ENCODE results near the gene PRR7. TPM values are rescaled to one million over a fixed set of nuclear protein-coding genes. Genes with fewer than 3 reads are reported as not detected.

Gene PRR7, protein sequence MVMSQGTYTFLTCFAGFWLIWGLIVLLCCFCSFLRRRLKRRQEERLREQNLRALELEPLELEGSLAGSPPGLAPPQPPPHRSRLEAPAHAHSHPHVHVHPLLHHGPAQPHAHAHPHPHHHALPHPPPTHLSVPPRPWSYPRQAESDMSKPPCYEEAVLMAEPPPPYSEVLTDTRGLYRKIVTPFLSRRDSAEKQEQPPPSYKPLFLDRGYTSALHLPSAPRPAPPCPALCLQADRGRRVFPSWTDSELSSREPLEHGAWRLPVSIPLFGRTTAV
- polyA plus RNA-seq (44.1 and 46.6 TPM in 2 replicates), polyA minus RNA-seq (25.1 and 28.8 TPM in 2 replicates)

DNA sequence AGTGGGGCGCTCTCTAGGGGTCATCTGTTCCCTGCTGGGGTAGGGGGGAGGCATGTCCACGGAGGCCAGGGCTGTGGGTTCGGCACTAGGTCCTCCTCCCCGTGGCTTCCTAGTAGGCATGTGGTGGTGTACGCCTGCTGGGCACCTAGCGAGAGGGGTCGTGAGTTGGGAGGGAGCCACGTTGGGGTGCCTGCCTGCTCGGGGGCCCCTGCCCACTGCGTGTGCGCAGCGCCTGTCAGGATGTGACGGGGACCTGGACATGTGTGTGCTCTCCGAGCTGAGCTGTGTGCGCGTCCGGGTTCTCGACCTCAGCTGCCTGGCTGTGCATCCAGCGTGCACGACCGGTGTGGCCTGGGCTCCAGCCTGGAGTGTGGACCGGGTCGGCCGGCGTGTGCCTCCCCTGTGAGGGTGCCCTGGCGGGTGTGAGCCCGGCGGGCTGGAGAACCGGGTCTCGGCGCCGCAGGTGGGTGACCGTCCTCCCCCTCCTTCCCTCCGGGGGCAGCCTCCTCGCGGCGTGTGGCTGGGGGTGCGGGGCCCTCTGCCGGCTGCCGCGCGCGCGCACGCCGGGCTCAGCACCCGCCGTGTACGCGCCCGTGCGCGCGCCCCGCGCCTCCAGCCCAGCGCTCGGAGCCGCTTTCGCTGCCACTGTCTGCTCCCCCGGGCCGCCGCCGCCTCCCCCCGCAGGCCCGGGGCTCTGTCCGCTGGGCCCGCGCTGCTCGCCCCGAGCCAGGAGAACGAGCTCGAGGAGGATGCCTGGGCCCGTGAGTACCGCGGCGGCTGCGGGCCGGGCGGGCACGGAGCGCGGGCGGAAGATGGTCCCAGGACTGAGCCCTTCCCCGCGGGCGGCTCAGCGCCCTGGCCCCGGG is at the start of gene PRR7:
PRR7 (plus strand) TSS at position 615 of the 866 bp plus-strand sequence. CDS start 8,254 bp downstream, outside the sequence.
- H3K79me2 ChIP-seq (replicated peaks; ENCODE audit: insufficient read depth, low read length): peaks cover 36% of the 10 kb centered on the region
- no peaks in the 10 kb centered on the region for H3K36me3 ChIP-seq (ENCODE audit: insufficient read depth, low read length)
- H3K4me2 ChIP-seq (ENCODE audit: low read length): peak within 1 kb of the TSS; percentile 92
- H3K9me2 ChIP-seq (ENCODE audit: insufficient read depth, low read length): no peaks in the 10 kb centered on the region
- H4K20me1 ChIP-seq (ENCODE audit: insufficient read depth): no peaks in the 10 kb centered on the region
- no peaks in the 10 kb centered on the region for H3K9me3 ChIP-seq (ENCODE audit: low read length)
- peak within 1 kb of the TSS; percentile 85 for H2AFZ ChIP-seq (ENCODE audit: low read depth, low read length)
- no peaks in the 10 kb centered on the region for H3K27me3 ChIP-seq (ENCODE audit: insufficient read depth, low read depth, low read length)
- H3K9ac ChIP-seq (ENCODE audit: low read length): peak within 1 kb of the TSS; percentile 91
- H3K27ac ChIP-seq (ENCODE audit: low read length): peak within 1 kb of the TSS; percentile 88
- peak within 1 kb of the TSS; percentile 97 for H3K4me3 ChIP-seq (ENCODE audit: low read length)
- no peaks in the 10 kb centered on the region for H3F3A ChIP-seq (ENCODE audit: insufficient read depth, low read length, poor library complexity, severe bottlenecking)
- peak; percentile 61 for TF ChIP-seq POLR2AphosphoS5 (IDR thresholded peaks at IDR 0.05)
- TF ChIP-seq TAF1 (IDR thresholded peaks at IDR 0.05; ENCODE audit: low read depth): no peak
- TF ChIP-seq MXI1 (conservative IDR thresholded peaks at IDR 0.05; ENCODE audit: poor library complexity, severe bottlenecking): peak; percentile 85
- peak; percentile 64 for TF ChIP-seq EP300 (conservative IDR thresholded peaks at IDR 0.05; ENCODE audit: poor library complexity, severe bottlenecking)
- TF ChIP-seq, protein P1, sequence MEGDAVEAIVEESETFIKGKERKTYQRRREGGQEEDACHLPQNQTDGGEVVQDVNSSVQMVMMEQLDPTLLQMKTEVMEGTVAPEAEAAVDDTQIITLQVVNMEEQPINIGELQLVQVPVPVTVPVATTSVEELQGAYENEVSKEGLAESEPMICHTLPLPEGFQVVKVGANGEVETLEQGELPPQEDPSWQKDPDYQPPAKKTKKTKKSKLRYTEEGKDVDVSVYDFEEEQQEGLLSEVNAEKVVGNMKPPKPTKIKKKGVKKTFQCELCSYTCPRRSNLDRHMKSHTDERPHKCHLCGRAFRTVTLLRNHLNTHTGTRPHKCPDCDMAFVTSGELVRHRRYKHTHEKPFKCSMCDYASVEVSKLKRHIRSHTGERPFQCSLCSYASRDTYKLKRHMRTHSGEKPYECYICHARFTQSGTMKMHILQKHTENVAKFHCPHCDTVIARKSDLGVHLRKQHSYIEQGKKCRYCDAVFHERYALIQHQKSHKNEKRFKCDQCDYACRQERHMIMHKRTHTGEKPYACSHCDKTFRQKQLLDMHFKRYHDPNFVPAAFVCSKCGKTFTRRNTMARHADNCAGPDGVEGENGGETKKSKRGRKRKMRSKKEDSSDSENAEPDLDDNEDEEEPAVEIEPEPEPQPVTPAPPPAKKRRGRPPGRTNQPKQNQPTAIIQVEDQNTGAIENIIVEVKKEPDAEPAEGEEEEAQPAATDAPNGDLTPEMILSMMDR (IDR thresholded peaks at IDR 0.05; ENCODE audit: poor library complexity, severe bottlenecking): peak; percentile 58
- peak; percentile 72 for TF ChIP-seq SMC3 (conservative IDR thresholded peaks at IDR 0.05; ENCODE audit: poor library complexity)
- TF ChIP-seq, protein P2, sequence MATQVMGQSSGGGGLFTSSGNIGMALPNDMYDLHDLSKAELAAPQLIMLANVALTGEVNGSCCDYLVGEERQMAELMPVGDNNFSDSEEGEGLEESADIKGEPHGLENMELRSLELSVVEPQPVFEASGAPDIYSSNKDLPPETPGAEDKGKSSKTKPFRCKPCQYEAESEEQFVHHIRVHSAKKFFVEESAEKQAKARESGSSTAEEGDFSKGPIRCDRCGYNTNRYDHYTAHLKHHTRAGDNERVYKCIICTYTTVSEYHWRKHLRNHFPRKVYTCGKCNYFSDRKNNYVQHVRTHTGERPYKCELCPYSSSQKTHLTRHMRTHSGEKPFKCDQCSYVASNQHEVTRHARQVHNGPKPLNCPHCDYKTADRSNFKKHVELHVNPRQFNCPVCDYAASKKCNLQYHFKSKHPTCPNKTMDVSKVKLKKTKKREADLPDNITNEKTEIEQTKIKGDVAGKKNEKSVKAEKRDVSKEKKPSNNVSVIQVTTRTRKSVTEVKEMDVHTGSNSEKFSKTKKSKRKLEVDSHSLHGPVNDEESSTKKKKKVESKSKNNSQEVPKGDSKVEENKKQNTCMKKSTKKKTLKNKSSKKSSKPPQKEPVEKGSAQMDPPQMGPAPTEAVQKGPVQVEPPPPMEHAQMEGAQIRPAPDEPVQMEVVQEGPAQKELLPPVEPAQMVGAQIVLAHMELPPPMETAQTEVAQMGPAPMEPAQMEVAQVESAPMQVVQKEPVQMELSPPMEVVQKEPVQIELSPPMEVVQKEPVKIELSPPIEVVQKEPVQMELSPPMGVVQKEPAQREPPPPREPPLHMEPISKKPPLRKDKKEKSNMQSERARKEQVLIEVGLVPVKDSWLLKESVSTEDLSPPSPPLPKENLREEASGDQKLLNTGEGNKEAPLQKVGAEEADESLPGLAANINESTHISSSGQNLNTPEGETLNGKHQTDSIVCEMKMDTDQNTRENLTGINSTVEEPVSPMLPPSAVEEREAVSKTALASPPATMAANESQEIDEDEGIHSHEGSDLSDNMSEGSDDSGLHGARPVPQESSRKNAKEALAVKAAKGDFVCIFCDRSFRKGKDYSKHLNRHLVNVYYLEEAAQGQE (IDR thresholded peaks at IDR 0.05; ENCODE audit: borderline replicate concordance): no peak
- peak; percentile 60 for TF ChIP-seq RAD21 (conservative IDR thresholded peaks at IDR 0.05)

DNA sequence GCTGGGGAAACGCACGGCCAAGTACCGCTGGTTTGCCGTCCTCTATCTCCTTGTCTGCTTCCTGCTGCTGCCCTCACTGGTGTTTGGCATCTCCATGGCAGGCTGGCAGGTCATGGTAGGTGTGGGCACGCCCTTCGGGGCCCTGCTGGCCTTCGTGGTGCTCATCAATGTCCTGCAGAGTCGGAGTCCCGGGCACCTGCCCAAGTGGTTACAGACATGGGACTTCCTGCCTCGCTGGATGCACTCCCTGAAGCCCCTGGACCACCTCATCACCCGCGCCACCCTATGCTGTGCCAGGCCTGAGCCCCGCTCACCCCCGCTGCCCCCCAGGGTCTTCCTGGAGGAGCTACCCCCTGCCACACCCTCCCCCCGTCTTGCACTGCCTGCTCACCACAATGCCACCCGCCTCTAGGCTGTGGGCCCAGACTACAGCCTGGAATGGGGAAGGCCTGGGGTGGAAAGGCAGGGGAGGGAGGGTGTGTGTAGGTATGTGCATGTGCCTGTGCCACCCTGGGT is 48.7 kb upstream of the PRR7 start:
- Histone ChIP-seq H3K27me3 (ENCODE audit: insufficient read depth, low read depth, low read length) (peaks cover 21% of the 10 kb centered on the region), H3K9me3 (ENCODE audit: low read length) (no peaks in the 10 kb centered on the region), H3K9ac (ENCODE audit: low read length) (no peak overlapping the region), H4K20me1 (ENCODE audit: insufficient read depth) (no peaks in the 10 kb centered on the region), H3K4me2 (ENCODE audit: low read length) (no peak overlapping the region), H3K79me2 (replicated peaks; ENCODE audit: insufficient read depth, low read length) (no peaks in the 10 kb centered on the region), H3K27ac (ENCODE audit: low read length) (no peak overlapping the region), H3K9me2 (ENCODE audit: insufficient read depth, low read length) (no peaks in the 10 kb centered on the region), H3K36me3 (ENCODE audit: insufficient read depth, low read length) (no peaks in the 10 kb centered on the region), H2AFZ (ENCODE audit: low read depth, low read length) (no peak overlapping the region), H3K4me3 (ENCODE audit: low read length) (no peak overlapping the region), H3F3A (ENCODE audit: insufficient read depth, low read length, poor library complexity, severe bottlenecking) (no peaks in the 10 kb centered on the region)
- TF ChIP-seq EZH2 (IDR thresholded peaks at IDR 0.05; ENCODE audit: borderline replicate concordance, insufficient read depth, low read length, poor library complexity, severe bottlenecking): no peak
- TF ChIP-seq, protein P1 (IDR thresholded peaks at IDR 0.05; ENCODE audit: poor library complexity, severe bottlenecking): no peak
- no peak for TF ChIP-seq MXI1 (conservative IDR thresholded peaks at IDR 0.05; ENCODE audit: poor library complexity, severe bottlenecking)
- no peak for TF ChIP-seq TAF1 (IDR thresholded peaks at IDR 0.05; ENCODE audit: low read depth)
- no peak for TF ChIP-seq EP300 (conservative IDR thresholded peaks at IDR 0.05; ENCODE audit: poor library complexity, severe bottlenecking)
- TF ChIP-seq POLR2AphosphoS5 (IDR thresholded peaks at IDR 0.05): no peak
- TF ChIP-seq, protein P2 (IDR thresholded peaks at IDR 0.05; ENCODE audit: borderline replicate concordance): no peak
- no peak for TF ChIP-seq RAD21 (conservative IDR thresholded peaks at IDR 0.05)
- no peak for TF ChIP-seq SMC3 (conservative IDR thresholded peaks at IDR 0.05; ENCODE audit: poor library complexity)
